ENCODE measurements around the gene PDIA5. TPM values are rescaled to one million over a fixed set of nuclear protein-coding genes. Genes with fewer than 3 reads are reported as not detected.

Gene PDIA5
- total RNA-seq, 1 donor from 2014 or later, result 6.0 TPM

DNA sequence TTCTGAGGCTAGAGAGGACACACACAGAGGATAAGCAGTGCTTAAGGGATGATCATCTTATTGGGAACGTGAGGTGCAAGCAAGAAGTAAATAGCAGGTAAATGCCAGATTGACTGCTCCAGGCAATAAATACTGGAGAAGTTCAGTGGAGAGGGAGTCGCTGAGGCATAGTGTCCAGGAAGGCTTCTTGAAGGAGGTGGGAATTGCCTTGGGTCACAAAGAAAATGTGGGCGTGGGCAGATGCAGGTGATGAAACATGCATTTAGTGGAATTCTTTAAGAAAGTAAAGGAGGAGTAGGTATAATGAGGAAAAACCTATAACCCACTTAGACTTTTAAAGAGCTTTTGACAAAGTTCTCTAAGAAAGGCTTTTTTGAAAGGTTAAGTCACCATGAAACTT lies 31.8 kb upstream of the PDIA5 start:
- Histone ChIP-seq H3K9me3 (replicated peaks) (no peaks in the 10 kb centered on the region), H3K36me3 (no peaks in the 10 kb centered on the region), H3K27me3 (ENCODE audit: low read depth) (no peaks in the 10 kb centered on the region), H3K4me1 (peaks cover 17% of the 10 kb centered on the region), H3K27ac (replicated peaks) (no peak overlapping the region), H3K4me3 (no peak overlapping the region)
- no peak for DNase-seq
- intact Hi-C loops (cut with micrococcal nuclease), result no loop called here
- TF ChIP-seq, protein P1, sequence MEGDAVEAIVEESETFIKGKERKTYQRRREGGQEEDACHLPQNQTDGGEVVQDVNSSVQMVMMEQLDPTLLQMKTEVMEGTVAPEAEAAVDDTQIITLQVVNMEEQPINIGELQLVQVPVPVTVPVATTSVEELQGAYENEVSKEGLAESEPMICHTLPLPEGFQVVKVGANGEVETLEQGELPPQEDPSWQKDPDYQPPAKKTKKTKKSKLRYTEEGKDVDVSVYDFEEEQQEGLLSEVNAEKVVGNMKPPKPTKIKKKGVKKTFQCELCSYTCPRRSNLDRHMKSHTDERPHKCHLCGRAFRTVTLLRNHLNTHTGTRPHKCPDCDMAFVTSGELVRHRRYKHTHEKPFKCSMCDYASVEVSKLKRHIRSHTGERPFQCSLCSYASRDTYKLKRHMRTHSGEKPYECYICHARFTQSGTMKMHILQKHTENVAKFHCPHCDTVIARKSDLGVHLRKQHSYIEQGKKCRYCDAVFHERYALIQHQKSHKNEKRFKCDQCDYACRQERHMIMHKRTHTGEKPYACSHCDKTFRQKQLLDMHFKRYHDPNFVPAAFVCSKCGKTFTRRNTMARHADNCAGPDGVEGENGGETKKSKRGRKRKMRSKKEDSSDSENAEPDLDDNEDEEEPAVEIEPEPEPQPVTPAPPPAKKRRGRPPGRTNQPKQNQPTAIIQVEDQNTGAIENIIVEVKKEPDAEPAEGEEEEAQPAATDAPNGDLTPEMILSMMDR (IDR thresholded peaks at IDR 0.05; ENCODE audit: borderline replicate concordance), result no peak

DNA sequence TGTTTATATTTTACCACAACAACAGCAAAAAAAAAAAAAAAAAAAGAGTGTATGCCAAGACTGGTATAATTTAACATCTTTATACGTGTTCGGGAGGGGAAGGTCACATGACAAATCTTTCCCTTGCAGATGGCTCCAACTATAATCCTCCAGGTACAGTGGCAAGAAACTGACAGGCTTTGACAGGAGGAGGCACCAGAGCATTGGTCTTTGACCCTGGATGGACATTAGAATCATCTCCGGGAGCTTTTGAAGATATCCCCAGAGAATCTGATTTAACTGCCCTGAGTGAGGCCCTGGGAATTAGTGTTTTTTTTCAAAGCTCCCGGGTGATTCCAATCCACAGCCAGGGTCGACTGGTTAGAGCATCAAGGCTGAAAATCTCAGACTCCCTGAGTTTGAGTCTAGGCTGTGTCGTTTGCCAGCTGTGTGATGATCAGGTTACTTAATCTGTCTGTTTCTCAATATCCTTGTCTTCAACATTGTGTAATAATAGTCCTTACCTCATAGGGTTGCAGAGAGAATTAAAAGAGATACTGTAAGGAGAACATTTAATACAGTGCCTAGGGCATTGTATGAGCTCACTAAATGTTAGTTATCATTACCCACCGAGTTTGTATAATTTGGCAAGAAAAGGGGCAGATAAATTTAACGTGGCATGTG lies 30.3 kb upstream of the PDIA5 start:
- H3K4me3 ChIP-seq, result no peak overlapping the region
- DNase-seq, result no peak
- no peaks in the 10 kb centered on the region for H3K36me3 ChIP-seq
- TF ChIP-seq, protein P1 (IDR thresholded peaks at IDR 0.05; ENCODE audit: borderline replicate concordance), result no peak
- intact Hi-C loops (cut with micrococcal nuclease), result no loop called here
- peaks cover 8% of the 10 kb centered on the region for H3K4me1 ChIP-seq
- no peak overlapping the region for H3K27ac ChIP-seq (replicated peaks)
- no peaks in the 10 kb centered on the region for H3K27me3 ChIP-seq (ENCODE audit: low read depth)
- no peaks in the 10 kb centered on the region for H3K9me3 ChIP-seq (replicated peaks)

DNA sequence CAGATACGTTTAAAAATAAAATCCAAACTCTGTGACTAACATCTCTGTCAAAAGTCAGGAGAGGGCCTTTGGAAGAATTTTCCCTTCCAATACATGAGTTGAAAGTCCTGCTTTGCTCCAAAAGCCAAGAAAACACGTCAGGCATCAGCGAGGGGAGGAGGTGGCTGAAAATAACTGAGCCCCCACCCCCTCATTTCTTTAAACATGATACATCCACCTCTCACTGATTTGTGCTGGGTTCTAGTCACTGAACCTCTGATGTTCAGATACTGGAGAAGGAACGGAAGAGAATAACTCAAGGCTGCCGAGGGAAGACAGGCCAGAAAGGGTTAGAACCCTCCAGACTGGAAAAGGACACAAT lies 29.8 kb upstream of the PDIA5 start:
- peaks cover 3% of the 10 kb centered on the region for H3K4me1 ChIP-seq
- no peaks in the 10 kb centered on the region for H3K36me3 ChIP-seq
- TF ChIP-seq, protein P1 (IDR thresholded peaks at IDR 0.05; ENCODE audit: borderline replicate concordance), result no peak
- intact Hi-C loops (cut with micrococcal nuclease), result no loop called here
- no peaks in the 10 kb centered on the region for H3K9me3 ChIP-seq (replicated peaks)
- no peak overlapping the region for H3K4me3 ChIP-seq
- no peak overlapping the region for H3K27ac ChIP-seq (replicated peaks)
- H3K27me3 ChIP-seq (ENCODE audit: low read depth), result no peaks in the 10 kb centered on the region
- no peak for DNase-seq

DNA sequence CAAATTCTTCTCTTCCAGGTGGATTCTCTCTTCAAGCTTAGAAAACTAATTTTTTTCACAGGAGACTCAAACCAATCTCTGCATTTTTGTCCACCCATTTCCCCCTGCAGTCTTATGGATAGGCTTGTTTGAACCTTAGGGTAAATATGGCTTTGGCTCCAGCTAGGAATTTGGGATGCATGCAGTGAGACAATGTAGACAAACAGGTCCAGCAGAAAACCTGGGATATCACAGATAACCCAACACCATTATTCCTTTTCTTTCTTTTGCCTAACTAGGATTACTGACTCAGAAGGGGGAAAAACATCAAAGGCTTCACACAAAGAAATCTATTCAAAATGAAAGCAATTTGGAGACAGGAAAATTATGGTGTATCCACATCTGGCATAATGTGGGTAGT lies 28.1 kb upstream of the PDIA5 start:
- no peak overlapping the region for H3K4me3 ChIP-seq
- no peak for DNase-seq
- no peaks in the 10 kb centered on the region for H3K9me3 ChIP-seq (replicated peaks)
- H3K36me3 ChIP-seq, result no peaks in the 10 kb centered on the region
- no peak overlapping the region for H3K27ac ChIP-seq (replicated peaks)
- H3K27me3 ChIP-seq (ENCODE audit: low read depth), result no peaks in the 10 kb centered on the region
- intact Hi-C loops (cut with micrococcal nuclease), result no loop called here
- TF ChIP-seq, protein P1 (IDR thresholded peaks at IDR 0.05; ENCODE audit: borderline replicate concordance), result no peak
- peaks cover 3% of the 10 kb centered on the region for H3K4me1 ChIP-seq

DNA sequence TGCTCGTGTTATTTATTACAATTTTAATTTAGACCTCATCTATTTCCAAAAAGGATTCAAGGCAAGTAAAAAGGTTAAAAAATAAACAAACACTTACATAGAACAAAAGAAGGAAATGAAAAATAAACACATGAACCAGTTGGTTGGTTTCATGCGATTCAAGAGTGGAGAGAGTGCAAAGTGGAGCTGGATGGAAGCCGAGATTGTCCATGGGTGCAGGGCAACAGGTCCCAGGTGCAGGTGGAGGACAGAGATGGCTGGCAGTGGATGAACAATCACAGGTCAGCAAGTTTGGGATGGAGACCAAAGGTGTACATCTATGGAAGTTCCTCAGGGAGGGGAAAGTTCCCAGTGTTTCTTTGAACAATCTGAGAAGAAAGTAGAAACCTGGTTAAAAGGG lies 27.6 kb upstream of the PDIA5 start:
- H3K9me3 ChIP-seq (replicated peaks), result no peaks in the 10 kb centered on the region
- intact Hi-C loops (cut with micrococcal nuclease), result no loop called here
- no peak overlapping the region for H3K27ac ChIP-seq (replicated peaks)
- H3K36me3 ChIP-seq, result no peaks in the 10 kb centered on the region
- TF ChIP-seq, protein P1 (IDR thresholded peaks at IDR 0.05; ENCODE audit: borderline replicate concordance), result no peak
- DNase-seq, result no peak
- no peaks in the 10 kb centered on the region for H3K27me3 ChIP-seq (ENCODE audit: low read depth)
- peaks cover 3% of the 10 kb centered on the region for H3K4me1 ChIP-seq
- no peak overlapping the region for H3K4me3 ChIP-seq
